Gastrocnemius medialis (tissue), 4 donors: Measurements from ENCODE around the gene RARRES1.

Experiments used
- POLR2A ChIP-seq, 2 donors: fragments of 450-650 bp; IDR thresholded peaks; one replicate each; pipeline ENCODE4 v1.6.1; 2017; ENCODE audit warnings: antibody characterized with exemption in 2 of 2, mild to moderate bottlenecking in 2 of 2, moderate library complexity in 2 of 2
- TF ChIP-seq, protein P1 (sequence below), 5 experiments: fragments of 450-650 bp in 3 of 5; fragments of 200-600 bp in 2 of 5; sonication (generic) in 2 of 5; IDR thresholded peaks in 4 of 5; conservative IDR thresholded peaks in 1 of 5; 1 replicate in 4 of 5; 2 replicates in 1 of 5; pipeline ENCODE4 v1.5.1; 2016 to 2019; ENCODE audit warnings: antibody characterized with exemption in 5 of 5, mild to moderate bottlenecking in 3 of 5, moderate library complexity in 3 of 5

DNA sequence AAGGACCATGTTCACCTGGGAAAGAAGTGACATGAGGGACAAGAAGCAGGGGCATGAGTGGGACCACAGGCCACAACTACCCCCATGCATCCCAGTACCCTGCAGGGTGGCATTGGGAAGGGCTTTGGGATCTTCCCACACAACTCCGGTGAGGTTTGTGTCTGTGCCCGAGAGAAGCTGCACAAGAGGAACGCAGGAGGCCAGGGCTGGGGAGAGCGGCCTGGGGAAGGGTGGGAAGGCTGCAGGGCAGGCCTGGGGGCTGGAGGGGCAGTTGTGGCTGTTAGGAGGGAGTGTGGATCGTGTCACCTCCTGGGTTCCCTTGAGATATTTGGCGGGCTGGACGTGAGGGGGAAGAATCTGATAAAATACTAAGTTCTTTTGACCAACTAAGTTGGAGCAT is 44.3 kb upstream of the RARRES1 start:
- TF ChIP-seq, protein P1, sequence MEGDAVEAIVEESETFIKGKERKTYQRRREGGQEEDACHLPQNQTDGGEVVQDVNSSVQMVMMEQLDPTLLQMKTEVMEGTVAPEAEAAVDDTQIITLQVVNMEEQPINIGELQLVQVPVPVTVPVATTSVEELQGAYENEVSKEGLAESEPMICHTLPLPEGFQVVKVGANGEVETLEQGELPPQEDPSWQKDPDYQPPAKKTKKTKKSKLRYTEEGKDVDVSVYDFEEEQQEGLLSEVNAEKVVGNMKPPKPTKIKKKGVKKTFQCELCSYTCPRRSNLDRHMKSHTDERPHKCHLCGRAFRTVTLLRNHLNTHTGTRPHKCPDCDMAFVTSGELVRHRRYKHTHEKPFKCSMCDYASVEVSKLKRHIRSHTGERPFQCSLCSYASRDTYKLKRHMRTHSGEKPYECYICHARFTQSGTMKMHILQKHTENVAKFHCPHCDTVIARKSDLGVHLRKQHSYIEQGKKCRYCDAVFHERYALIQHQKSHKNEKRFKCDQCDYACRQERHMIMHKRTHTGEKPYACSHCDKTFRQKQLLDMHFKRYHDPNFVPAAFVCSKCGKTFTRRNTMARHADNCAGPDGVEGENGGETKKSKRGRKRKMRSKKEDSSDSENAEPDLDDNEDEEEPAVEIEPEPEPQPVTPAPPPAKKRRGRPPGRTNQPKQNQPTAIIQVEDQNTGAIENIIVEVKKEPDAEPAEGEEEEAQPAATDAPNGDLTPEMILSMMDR (IDR thresholded peaks at IDR 0.05 in 4 of 5, conservative IDR thresholded peaks at IDR 0.05 in 1 of 5), result no peak
- TF ChIP-seq POLR2A (IDR thresholded peaks at IDR 0.05), result no peak
